Thoracic aorta (tissue), 2 donors: ENCODE results near the gene DIS3L2. TPM values are rescaled to one million over a fixed set of nuclear protein-coding genes. Genes with fewer than 3 reads are reported as not detected.

Experiments used
- ATAC-seq: fragments of 150-250 bp; one replicate; pipeline ENCODE4 v1.8.0; 2017; ENCODE audit warnings: low read depth; ENCODE audit not compliant: insufficient number of reproducible peaks, low FRiP score
- DNase-seq: peaks from one replicate; pipeline ENCODE4 v3.0.0-alpha.2; 2020; ENCODE audit warnings: low spot score
- H3K27ac ChIP-seq, 2 donors: fragments of 200-600 bp; sonication (generic); 1 replicate in 1 of 2; 2 replicates in 1 of 2; pipeline ENCODE4 v1.5.1; 2016; ENCODE audit warnings: mild to moderate bottlenecking in 2 of 2, moderate library complexity in 2 of 2
- H3K27me3 ChIP-seq: fragments of 200-600 bp; sonication (generic); replicated peaks from 2 replicates; pipeline ENCODE4 v1.6.0; 2016; ENCODE audit warnings: mild to moderate bottlenecking; ENCODE audit not compliant: insufficient read depth
- H3K36me3 ChIP-seq: fragments of 200-600 bp; sonication (generic); one replicate; pipeline ENCODE4 v1.5.1; 2016
- H3K4me1 ChIP-seq, 2 donors: fragments of 200-600 bp; sonication (generic); 1 replicate in 1 of 2; 2 replicates in 1 of 2; pipeline versions ENCODE4 v1.5.1 to v1.6.0; 2016; ENCODE audit warnings: low read depth in 2 of 2, mild to moderate bottlenecking in 1 of 2; ENCODE audit not compliant: control insufficient read depth in 1 of 2
- H3K4me3 ChIP-seq: fragments of 200-600 bp; sonication (generic); 2 replicates; pipeline ENCODE4 v1.5.1; 2016; ENCODE audit warnings: mild to moderate bottlenecking
- H3K9me3 ChIP-seq: fragments of 200-600 bp; sonication (generic); 2 replicates; pipeline ENCODE4 v1.5.1; 2016
- total RNA-seq, 2 donors: library from RNA; depleted of rRNA; stranded (reverse); fragments of >200 nt; gene quantifications; one replicate each; pipeline versions ENCODE4 v1.1.0 to v1.2.3, GENCODE V29; 2016
- TF ChIP-seq, protein P1 (sequence below): fragments of 200-600 bp; sonication (generic); IDR thresholded peaks from one replicate; pipeline ENCODE4 v1.5.1; 2019; ENCODE audit warnings: antibody characterized with exemption

The DIS3L2 gene
- total RNA-seq, 2 donors from 2014 or later: 26.4 to 32.5 TPM

DNA sequence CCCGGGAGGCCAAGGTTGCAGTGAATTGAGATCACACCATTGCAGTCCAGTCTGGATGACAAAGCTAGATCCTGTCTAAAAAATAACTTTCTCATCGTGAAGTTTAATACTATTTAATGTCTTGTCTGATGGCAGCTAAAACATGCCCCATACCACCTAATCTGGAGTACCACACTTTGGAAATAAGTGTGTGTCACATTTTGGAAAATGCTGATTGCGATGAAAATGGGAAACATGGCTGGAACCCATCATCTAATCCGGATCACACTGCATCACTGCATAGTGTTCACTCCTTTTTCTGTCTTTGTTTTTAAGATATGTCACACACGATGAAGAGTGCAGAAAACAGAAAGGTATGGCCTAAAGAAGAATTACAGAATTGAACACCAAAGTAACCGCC, 385.9 kb downstream of the DIS3L2 start:
- peaks cover 5% of the 10 kb centered on the region for H3K9me3 ChIP-seq
- H3K36me3 ChIP-seq: no peaks in the 10 kb centered on the region
- H3K27me3 ChIP-seq: peaks cover 11% of the 10 kb centered on the region

DNA sequence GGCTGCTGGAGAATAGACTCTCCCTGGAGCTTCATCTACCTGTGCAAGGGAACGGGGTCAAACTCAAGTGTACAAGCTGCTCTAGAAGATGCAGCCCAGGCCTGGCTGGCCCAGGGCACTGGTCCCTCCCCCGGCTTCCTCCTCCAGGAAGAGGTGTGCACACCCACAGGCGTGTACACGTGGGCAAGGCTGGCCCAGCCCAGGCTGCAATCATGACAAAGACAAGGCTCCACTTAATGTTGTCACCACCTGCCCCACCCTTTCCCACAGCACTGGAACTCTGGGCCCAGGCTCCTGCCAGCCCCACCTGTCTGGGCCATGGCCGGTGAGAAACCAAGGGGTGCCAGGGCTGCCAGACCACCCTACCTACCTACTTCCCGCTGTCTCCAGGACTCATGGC, 387.4 kb downstream of the DIS3L2 start:
- Histone ChIP-seq H3K4me3 (no peak overlapping the region), H3K9me3 (peaks cover under 1% of the 10 kb centered on the region), H3K27me3 (peaks cover 11% of the 10 kb centered on the region), H3K36me3 (no peaks in the 10 kb centered on the region), H3K27ac (no peak overlapping the region), H3K4me1 (no peaks in the 10 kb centered on the region)
- TF ChIP-seq, protein P1, sequence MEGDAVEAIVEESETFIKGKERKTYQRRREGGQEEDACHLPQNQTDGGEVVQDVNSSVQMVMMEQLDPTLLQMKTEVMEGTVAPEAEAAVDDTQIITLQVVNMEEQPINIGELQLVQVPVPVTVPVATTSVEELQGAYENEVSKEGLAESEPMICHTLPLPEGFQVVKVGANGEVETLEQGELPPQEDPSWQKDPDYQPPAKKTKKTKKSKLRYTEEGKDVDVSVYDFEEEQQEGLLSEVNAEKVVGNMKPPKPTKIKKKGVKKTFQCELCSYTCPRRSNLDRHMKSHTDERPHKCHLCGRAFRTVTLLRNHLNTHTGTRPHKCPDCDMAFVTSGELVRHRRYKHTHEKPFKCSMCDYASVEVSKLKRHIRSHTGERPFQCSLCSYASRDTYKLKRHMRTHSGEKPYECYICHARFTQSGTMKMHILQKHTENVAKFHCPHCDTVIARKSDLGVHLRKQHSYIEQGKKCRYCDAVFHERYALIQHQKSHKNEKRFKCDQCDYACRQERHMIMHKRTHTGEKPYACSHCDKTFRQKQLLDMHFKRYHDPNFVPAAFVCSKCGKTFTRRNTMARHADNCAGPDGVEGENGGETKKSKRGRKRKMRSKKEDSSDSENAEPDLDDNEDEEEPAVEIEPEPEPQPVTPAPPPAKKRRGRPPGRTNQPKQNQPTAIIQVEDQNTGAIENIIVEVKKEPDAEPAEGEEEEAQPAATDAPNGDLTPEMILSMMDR: no peak
- DNase-seq: no peak
- ATAC-seq: no peak

More for the DNA sequence above, 385.9 kb downstream of the DIS3L2 start:
- Histone ChIP-seq H3K4me3 (no peak overlapping the region), H3K27ac (no peak overlapping the region), H3K4me1 (no peaks in the 10 kb centered on the region)
- ATAC-seq (no peak), DNase-seq (no peak)
- TF ChIP-seq, protein P1: no peak

DNA sequence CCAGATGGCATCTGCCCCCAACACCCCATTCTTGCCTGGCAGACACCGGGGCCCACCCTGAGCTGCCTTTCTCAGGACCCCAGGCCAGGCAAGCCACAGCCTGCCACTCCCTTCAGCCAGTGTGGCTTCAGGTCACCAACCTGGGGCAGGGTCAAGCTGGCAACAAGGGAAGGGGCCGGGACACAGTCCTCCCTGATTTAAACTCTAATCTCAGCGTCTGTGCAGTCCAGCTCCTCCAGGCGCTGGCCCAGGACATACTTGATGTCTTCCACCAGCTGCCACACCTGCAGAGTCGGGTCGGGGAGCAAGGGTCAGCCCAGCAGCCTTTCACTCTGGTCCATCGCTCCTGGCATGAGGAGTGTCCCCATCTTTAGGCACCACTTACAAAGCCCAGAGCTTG, 388.0 kb downstream of the DIS3L2 start:
- peaks cover 11% of the 10 kb centered on the region for H3K27me3 ChIP-seq
- no peaks in the 10 kb centered on the region for H3K4me1 ChIP-seq
- no peak overlapping the region for H3K27ac ChIP-seq
- H3K9me3 ChIP-seq: no peaks in the 10 kb centered on the region
- H3K36me3 ChIP-seq: no peaks in the 10 kb centered on the region
- no peak for ATAC-seq
- no peak overlapping the region for H3K4me3 ChIP-seq
- no peak for DNase-seq
- TF ChIP-seq, protein P1: no peak

DNA sequence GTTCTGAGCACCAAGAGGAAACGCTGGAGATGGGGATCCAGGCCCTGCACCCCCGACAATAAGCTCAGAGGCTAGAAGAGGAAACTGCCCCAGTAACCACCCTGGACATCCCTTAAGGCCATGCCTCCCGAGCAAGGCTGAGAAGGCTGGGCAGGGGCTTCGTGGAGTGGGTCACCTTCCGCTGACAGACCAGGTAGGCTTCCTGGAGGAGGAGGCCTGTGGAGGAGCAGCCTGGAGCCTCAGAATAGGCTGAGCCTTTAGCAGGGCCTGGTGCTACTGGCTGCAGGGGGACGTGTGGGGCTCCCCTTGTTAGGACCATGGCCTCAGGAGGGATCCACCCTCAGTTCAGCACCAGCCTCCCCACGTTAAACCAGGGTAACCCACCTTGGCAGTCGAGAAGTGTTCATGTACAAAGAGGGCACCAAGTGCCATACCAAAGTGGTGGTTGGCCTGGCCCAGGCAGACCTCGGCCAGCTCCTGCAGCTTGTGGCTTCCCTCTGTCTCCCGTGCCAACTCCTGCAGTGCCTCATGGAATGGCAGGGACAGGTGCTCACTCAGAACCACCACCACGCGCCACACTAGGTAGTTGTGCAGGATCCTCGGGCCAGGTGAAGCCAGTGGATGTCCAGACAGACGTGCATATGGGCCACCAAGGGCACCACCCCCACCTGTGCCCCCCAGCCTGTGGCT, 388.6 kb downstream of the DIS3L2 start:
- TF ChIP-seq, protein P1: no peak
- H3K9me3 ChIP-seq: no peaks in the 10 kb centered on the region
- H3K27ac ChIP-seq: no peak overlapping the region
- peaks cover 11% of the 10 kb centered on the region for H3K27me3 ChIP-seq
- no peaks in the 10 kb centered on the region for H3K36me3 ChIP-seq
- DNase-seq (no peak), ATAC-seq (no peak)
- no peaks in the 10 kb centered on the region for H3K4me1 ChIP-seq
- no peak overlapping the region for H3K4me3 ChIP-seq

GRCh38 chr2:232350804-232351685, 389.5 kb downstream of the DIS3L2 start:
- Histone ChIP-seq H3K4me3 (no peak overlapping the region), H3K4me1 (no peaks in the 10 kb centered on the region), H3K27ac (no peak overlapping the region), H3K27me3 (peaks cover 11% of the 10 kb centered on the region), H3K9me3 (no peaks in the 10 kb centered on the region), H3K36me3 (no peaks in the 10 kb centered on the region)
- DNase-seq: no peak
- TF ChIP-seq, protein P1: no peak
- ATAC-seq: no peak
